H9 (cell line): ENCODE measurements around the gene AKAP9. TPM values are rescaled to one million over a fixed set of nuclear protein-coding genes. Genes with fewer than 3 reads are reported as not detected.

Experiments used
- DNase-seq: peaks from one replicate; pipeline ENCODE4 v3.0.0-alpha.2; 2017
- H2AFZ ChIP-seq: one replicate; pipeline ENCODE4 v1.6.1; 2013; ENCODE audit warnings: mild to moderate bottlenecking, low read length, control low read depth, moderate library complexity
- H2AK5ac ChIP-seq: 2 replicates; pipeline ENCODE4 v1.6.1; 2013; ENCODE audit warnings: low read length, control low read depth, mixed read lengths; ENCODE audit not compliant: insufficient read length
- H2BK120ac ChIP-seq: one replicate; pipeline ENCODE4 v1.6.1; 2013; ENCODE audit warnings: low read depth, mild to moderate bottlenecking, low read length, control low read depth, inconsistent platforms; ENCODE audit not compliant: poor library complexity, severe bottlenecking
- H2BK12ac ChIP-seq: 2 replicates; pipeline ENCODE4 v1.6.1; 2013; ENCODE audit warnings: low read length, control low read depth, mixed read lengths, low read depth; ENCODE audit not compliant: insufficient read length
- H2BK15ac ChIP-seq: 2 replicates; pipeline ENCODE4 v1.6.1; 2013; ENCODE audit warnings: low read depth, low read length, control low read depth
- H2BK20ac ChIP-seq: one replicate; pipeline ENCODE4 v1.6.1; 2013; ENCODE audit warnings: low read depth, mild to moderate bottlenecking, low read length, control low read depth, inconsistent platforms; ENCODE audit not compliant: poor library complexity, severe bottlenecking
- H2BK5ac ChIP-seq: 2 replicates; pipeline ENCODE4 v1.6.1; 2013; ENCODE audit warnings: low read length, control low read depth, mixed read lengths; ENCODE audit not compliant: insufficient read length
- H3K14ac ChIP-seq: 2 replicates; pipeline ENCODE4 v1.6.1; 2013; ENCODE audit warnings: low read length, control low read depth; ENCODE audit not compliant: insufficient read depth
- H3K18ac ChIP-seq: 2 replicates; pipeline ENCODE4 v1.6.1; 2013; ENCODE audit warnings: low read depth, mild to moderate bottlenecking, mixed read lengths, low read length, control low read depth; ENCODE audit not compliant: insufficient read length
- H3K23ac ChIP-seq: 2 replicates; pipeline ENCODE4 v1.6.1; 2013; ENCODE audit warnings: low read length, control low read depth, mixed read lengths, low read depth; ENCODE audit not compliant: insufficient read length
- H3K23me2 ChIP-seq: 2 replicates; pipeline ENCODE4 v1.6.1; 2013; ENCODE audit warnings: low read depth, mild to moderate bottlenecking, mixed read lengths, low read length, control low read depth; ENCODE audit not compliant: insufficient read length, poor library complexity, severe bottlenecking
- H3K27ac ChIP-seq: 2 replicates; pipeline ENCODE4 v1.5.1; 2013; ENCODE audit warnings: low read length, control low read depth, mixed read lengths, low read depth; ENCODE audit not compliant: insufficient read length
- H3K27me3 ChIP-seq: 2 replicates; pipeline ENCODE4 v1.6.1; 2013; ENCODE audit warnings: low read length, control low read depth, inconsistent platforms; ENCODE audit not compliant: insufficient read depth
- H3K4ac ChIP-seq: 2 replicates; pipeline ENCODE4 v1.6.1; 2013; ENCODE audit warnings: low read depth, mild to moderate bottlenecking, control low read depth, inconsistent platforms, low read length, moderate library complexity
- H3K4me1 ChIP-seq: 2 replicates; pipeline ENCODE4 v1.6.1; 2013; ENCODE audit warnings: low read length, control low read depth, inconsistent platforms; ENCODE audit not compliant: insufficient read depth
- H3K4me2 ChIP-seq: 2 replicates; pipeline ENCODE4 v1.6.1; 2013; ENCODE audit warnings: low read length, control low read depth, mixed read lengths; ENCODE audit not compliant: insufficient read length, insufficient read depth
- H3K56ac ChIP-seq: 2 replicates; pipeline ENCODE4 v1.6.1; 2013; ENCODE audit warnings: low read depth, mild to moderate bottlenecking, mixed read lengths, low read length, control low read depth; ENCODE audit not compliant: insufficient read length
- H3K79me1 ChIP-seq: 2 replicates; pipeline ENCODE4 v1.6.1; 2013; ENCODE audit warnings: low read depth, mild to moderate bottlenecking, moderate library complexity, low read length, control low read depth, inconsistent platforms; ENCODE audit not compliant: insufficient read depth, poor library complexity, severe bottlenecking
- H3K79me2 ChIP-seq: 2 replicates; pipeline ENCODE4 v1.6.1; 2013; ENCODE audit warnings: low read length, control low read depth, inconsistent platforms; ENCODE audit not compliant: insufficient read depth
- H3K9ac ChIP-seq: 2 replicates; pipeline ENCODE4 v1.6.1; 2013; ENCODE audit warnings: low read length, control low read depth, mixed read lengths; ENCODE audit not compliant: insufficient read length; ENCODE audit errors: extremely low read depth
- H3K9me3 ChIP-seq: one replicate; pipeline ENCODE4 v1.6.1; 2013; ENCODE audit warnings: low read depth, low read length, inconsistent platforms; ENCODE audit not compliant: control insufficient read depth
- H3T11ph ChIP-seq: one replicate; pipeline ENCODE4 v1.6.1; 2013; ENCODE audit warnings: mild to moderate bottlenecking, low read length, control low read depth, inconsistent platforms
- H4K20me1 ChIP-seq: one replicate; pipeline ENCODE4 v1.6.1; 2013; ENCODE audit not compliant: control insufficient read depth, insufficient read length, insufficient read depth
- H4K5ac ChIP-seq: 2 replicates; pipeline ENCODE4 v1.6.1; 2013; ENCODE audit warnings: low read depth, mild to moderate bottlenecking, mixed read lengths, low read length, control low read depth; ENCODE audit not compliant: insufficient read length
- H4K8ac ChIP-seq: replicated peaks from 2 replicates; pipeline ENCODE4 v1.6.1; 2013; ENCODE audit warnings: low read length, control low read depth, mixed read lengths, low read depth; ENCODE audit not compliant: insufficient read length
- H4K91ac ChIP-seq: 2 replicates; pipeline ENCODE4 v1.6.1; 2013; ENCODE audit warnings: low read depth, mild to moderate bottlenecking, moderate library complexity, mixed read lengths, low read length, control low read depth; ENCODE audit not compliant: insufficient read length
- H3K27ac Mint-ChIP-seq, 3 experiments: 2 replicates in 2 of 3; 3 replicates in 1 of 3; pipeline ENCODE4 v1.8.0; 2020 to 2021; ENCODE audit warnings: mixed read lengths in 3 of 3, mild to moderate bottlenecking in 1 of 3, moderate library complexity in 1 of 3
- H3K27me3 Mint-ChIP-seq: 2 replicates; pipeline ENCODE4 v1.8.0; 2021; ENCODE audit warnings: low read depth, mild to moderate bottlenecking, moderate library complexity, mixed read lengths
- H3K36me3 Mint-ChIP-seq, 3 experiments: 2 replicates in 2 of 3; 3 replicates in 1 of 3; pipeline ENCODE4 v1.8.0; 2020 to 2021; ENCODE audit warnings: low read depth in 3 of 3, mixed read lengths in 3 of 3; ENCODE audit not compliant: insufficient read depth in 1 of 3
- H3K4me1 Mint-ChIP-seq, 2 experiments: 2 replicates each; pipeline ENCODE4 v1.8.0; 2020; ENCODE audit warnings: mixed read lengths in 2 of 2
- H3K4me3 Mint-ChIP-seq, 2 experiments: 2 replicates in 1 of 2; 3 replicates in 1 of 2; pipeline ENCODE4 v1.8.0; 2020 to 2021; ENCODE audit warnings: mild to moderate bottlenecking in 2 of 2, mixed read lengths in 2 of 2, moderate library complexity in 1 of 2
- H3K9me3 Mint-ChIP-seq, 2 experiments: 2 replicates in 1 of 2; 3 replicates in 1 of 2; pipeline ENCODE4 v1.8.0; 2020; ENCODE audit warnings: mild to moderate bottlenecking in 2 of 2, mixed read lengths in 2 of 2, moderate library complexity in 1 of 2
- CTCF ChIP-seq: fragments of 200-600 bp; sonication (generic); conservative IDR thresholded peaks from 3 replicates; pipeline ENCODE4 v1.8.0; 2021; ENCODE audit warnings: antibody characterized with exemption, mild to moderate bottlenecking
- WGBS: extraction: QIAGEN DNeasy Blood & Tissue Kit; methylation state at CpG from one replicate; pipeline ENCODE4 v1.1.7; 2013; ENCODE audit warnings: missing lambda C conversion rate, low lambda C conversion rate, mixed read lengths; ENCODE audit not compliant: insufficient read length; ENCODE audit errors: extremely low coverage; 5-methylcytosine and 5-hydroxymethylcytosine counted together
- total RNA-seq: library from RNA; stranded (reverse); gene quantifications from 2 replicates; pipeline ENCODE4 v1.2.1, GENCODE V29; 2021

AKAP9 gene
- total RNA-seq, 1 experiment from 2014 or later, result 22.4 TPM

- Histone ChIP-seq H2BK20ac (no peak overlapping the region), H2BK120ac (no peak overlapping the region), H3K27ac (no peak overlapping the region), H2BK5ac (no peak overlapping the region), H3K23ac (no peak overlapping the region), H3K4me1 (no peaks in the 10 kb centered on the region), H4K8ac (no peak overlapping the region), H4K5ac (no peak overlapping the region), H3K14ac (no peak overlapping the region), H3K27me3 (no peaks in the 10 kb centered on the region), H3K18ac (no peak overlapping the region), H2AK5ac (no peak overlapping the region), H2AFZ (no peak overlapping the region), H3K79me2 (no peaks in the 10 kb centered on the region), H3K9ac (no peak overlapping the region), H3K4me2 (no peak overlapping the region), H3K23me2 (no peaks in the 10 kb centered on the region), H3T11ph (no peak overlapping the region), H3K4ac (no peak overlapping the region), H3K79me1 (no peaks in the 10 kb centered on the region), H2BK12ac (no peak overlapping the region), H3K9me3 (no peaks in the 10 kb centered on the region), H2BK15ac (no peak overlapping the region), H3K56ac (no peak overlapping the region), H4K20me1 (no peaks in the 10 kb centered on the region), H4K91ac (no peak overlapping the region)
- no CpG with 5 or more reads among the region's 1 CpG for WGBS
- H3K4me3 Mint-ChIP-seq, result no peak overlapping the region
- peaks cover 4 to 5% of the 10 kb centered on the region in 2 experiments for H3K9me3 Mint-ChIP-seq
- no peak for TF ChIP-seq CTCF
- no peak for DNase-seq
- no peaks in the 10 kb centered on the region; the same call in 1 of the 2 replicates for H3K27me3 Mint-ChIP-seq
- H3K36me3 Mint-ChIP-seq, result peaks cover 0 to 7% (median 0%) of the 10 kb centered on the region in 3 experiments; a peak in 2 of 7 replicates
- H3K27ac Mint-ChIP-seq, result no peak overlapping the region
- H3K4me1 Mint-ChIP-seq, result peaks cover 14 to 26% of the 10 kb centered on the region in 2 experiments
Measured at GRCh38 chr7:91894781-91895480, 45.7 kb upstream of the AKAP9 start.
